ENCODE results near the gene GIMAP6. TPM values are rescaled to one million over a fixed set of nuclear protein-coding genes. Genes with fewer than 3 reads are reported as not detected.
"Not testable (repeated sequence)": the region's sequence is repeated elsewhere in the genome, so short reads cannot be mapped to it uniquely, and the experiment has no call there.

The GIMAP6 gene
- total and polyA plus RNA-seq, 7 donors = 8.2 to 21.8 (median 11.6) TPM

DNA sequence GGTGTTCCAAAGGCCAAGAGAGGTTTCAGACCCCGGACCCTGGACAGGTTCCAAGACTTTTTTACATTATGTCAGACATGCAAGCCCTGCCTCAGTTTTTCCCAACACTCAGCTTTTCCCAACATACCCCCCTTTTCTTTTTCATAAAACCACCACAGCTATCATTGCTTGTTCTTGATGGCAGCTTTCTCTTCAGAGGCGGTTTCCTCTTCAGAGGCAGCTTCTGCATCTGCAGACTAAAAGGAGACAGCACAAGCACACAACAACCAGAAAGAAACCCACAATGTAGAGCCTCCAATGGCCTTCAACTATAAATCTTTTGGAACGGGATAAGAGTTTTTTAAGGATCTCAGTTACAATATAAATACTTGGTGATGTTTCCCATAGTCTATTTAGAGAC lies 19.3 kb downstream of the GIMAP6 start:
- H3K4me1 ChIP-seq = no peaks in the 10 kb centered on the region
- no peak for DNase-seq
- TF ChIP-seq, protein P1, sequence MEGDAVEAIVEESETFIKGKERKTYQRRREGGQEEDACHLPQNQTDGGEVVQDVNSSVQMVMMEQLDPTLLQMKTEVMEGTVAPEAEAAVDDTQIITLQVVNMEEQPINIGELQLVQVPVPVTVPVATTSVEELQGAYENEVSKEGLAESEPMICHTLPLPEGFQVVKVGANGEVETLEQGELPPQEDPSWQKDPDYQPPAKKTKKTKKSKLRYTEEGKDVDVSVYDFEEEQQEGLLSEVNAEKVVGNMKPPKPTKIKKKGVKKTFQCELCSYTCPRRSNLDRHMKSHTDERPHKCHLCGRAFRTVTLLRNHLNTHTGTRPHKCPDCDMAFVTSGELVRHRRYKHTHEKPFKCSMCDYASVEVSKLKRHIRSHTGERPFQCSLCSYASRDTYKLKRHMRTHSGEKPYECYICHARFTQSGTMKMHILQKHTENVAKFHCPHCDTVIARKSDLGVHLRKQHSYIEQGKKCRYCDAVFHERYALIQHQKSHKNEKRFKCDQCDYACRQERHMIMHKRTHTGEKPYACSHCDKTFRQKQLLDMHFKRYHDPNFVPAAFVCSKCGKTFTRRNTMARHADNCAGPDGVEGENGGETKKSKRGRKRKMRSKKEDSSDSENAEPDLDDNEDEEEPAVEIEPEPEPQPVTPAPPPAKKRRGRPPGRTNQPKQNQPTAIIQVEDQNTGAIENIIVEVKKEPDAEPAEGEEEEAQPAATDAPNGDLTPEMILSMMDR (IDR thresholded peaks at IDR 0.05) = no peak
- H3K4me3 ChIP-seq = no peak overlapping the region
- no peak for ATAC-seq
- H3K9me3 ChIP-seq = no peaks in the 10 kb centered on the region
- no peak overlapping the region for H3K27ac ChIP-seq
- intact Hi-C loops (cut with DNase I) = no loop called here
- H3K27me3 ChIP-seq (ENCODE audit: insufficient read depth in 3 of 3, low read length in 2 of 3) = no peaks in the 10 kb centered on the region
- 41 to 76% (median 67%) methylated on average over 3 of the region's 3 CpGs for WGBS, 3 donors
- no peaks in the 10 kb centered on the region for H3K36me3 ChIP-seq (ENCODE audit: insufficient read depth in 1 of 2, low read depth in 1 of 2)

DNA sequence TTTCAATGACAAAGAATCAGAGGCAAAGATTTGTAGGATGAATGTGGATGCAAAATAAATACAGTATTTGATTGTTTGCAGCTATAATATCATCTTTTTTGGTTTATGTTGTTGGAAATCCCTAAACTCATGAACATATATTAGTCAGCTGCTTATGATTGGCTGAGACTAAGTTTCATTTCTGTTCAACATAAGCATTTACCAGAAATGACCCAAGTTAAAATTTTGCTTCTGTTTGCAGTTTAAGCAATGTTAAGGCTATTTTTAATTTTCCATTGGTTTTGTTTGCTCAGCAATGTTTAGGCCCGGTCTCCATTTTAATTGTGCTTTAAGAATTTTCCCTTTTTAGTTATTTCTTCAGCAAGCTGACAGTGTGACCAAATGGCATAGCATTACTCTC lies 22.0 kb downstream of the GIMAP6 start:
- no peaks in the 10 kb centered on the region for H3K4me1 ChIP-seq
- DNase-seq (no peak), ATAC-seq (no peak)
- TF ChIP-seq, protein P1 (IDR thresholded peaks at IDR 0.05) = no peak
- H3K27me3 ChIP-seq (ENCODE audit: insufficient read depth in 3 of 3, low read length in 2 of 3) = no peaks in the 10 kb centered on the region
- no peaks in the 10 kb centered on the region for H3K36me3 ChIP-seq (ENCODE audit: insufficient read depth in 1 of 2, low read depth in 1 of 2)
- no peak overlapping the region for H3K4me3 ChIP-seq
- WGBS, 3 donors = 69 to 80% (median 79%) methylated on average over 1 of the region's 1 CpG
- intact Hi-C loops (cut with DNase I) = no loop called here
- no peak overlapping the region for H3K27ac ChIP-seq
- no peaks in the 10 kb centered on the region for H3K9me3 ChIP-seq

DNA sequence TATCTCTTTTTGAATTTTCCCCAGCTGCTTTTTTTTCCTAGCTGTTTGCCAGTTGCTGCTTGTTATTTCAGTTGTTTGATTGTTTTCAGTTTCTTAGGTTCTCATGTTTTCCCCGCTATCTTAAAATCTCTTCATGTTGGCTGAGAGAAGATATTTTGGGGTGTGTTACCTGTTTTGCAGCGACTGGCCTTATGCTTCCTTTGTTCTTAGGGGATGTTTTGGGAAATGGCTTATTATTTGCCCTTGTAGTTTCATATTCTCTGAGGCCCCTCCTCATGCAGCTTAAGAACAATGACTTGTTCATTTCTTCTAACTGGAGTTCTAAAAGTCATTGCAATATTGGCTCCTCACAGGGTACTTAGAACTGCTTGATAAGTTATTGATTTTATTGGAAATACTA lies 28.6 kb downstream of the GIMAP6 start:
- ATAC-seq; DNase-seq; H3K9me3 ChIP-seq; intact Hi-C loops (cut with DNase I); H3K4me1 ChIP-seq; H3K27ac ChIP-seq; H3K36me3 ChIP-seq (ENCODE audit: insufficient read depth in 1 of 2, low read depth in 1 of 2); H3K27me3 ChIP-seq (ENCODE audit: insufficient read depth in 3 of 3, low read length in 2 of 3); H3K4me3 ChIP-seq: not testable (repeated sequence)
- WGBS, 3 donors = 60 to 65% (median 61%) methylated on average over 2 of the region's 2 CpGs

DNA sequence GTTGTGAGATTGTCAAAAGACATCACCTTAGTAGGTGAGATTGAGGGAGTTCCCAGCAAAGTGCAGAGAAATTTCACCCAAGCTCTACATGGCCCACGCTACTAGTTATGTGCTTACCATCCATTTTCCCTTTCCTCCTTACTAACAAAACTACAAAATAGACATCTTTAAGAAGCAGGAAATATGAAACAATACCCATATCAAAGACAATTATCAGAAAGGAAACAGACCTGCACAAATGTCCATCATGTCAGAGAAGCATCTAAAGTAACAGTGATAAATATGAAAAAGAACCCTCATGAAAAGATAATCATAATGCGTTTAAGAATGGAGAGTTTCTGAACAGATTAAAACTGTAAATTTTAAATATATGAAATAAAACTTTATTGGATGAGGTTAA lies 36.8 kb downstream of the GIMAP6 start:
- Histone ChIP-seq H3K9me3 (no peaks in the 10 kb centered on the region), H3K4me3 (no peak overlapping the region), H3K27me3 (ENCODE audit: insufficient read depth in 3 of 3, low read length in 2 of 3) (no peaks in the 10 kb centered on the region), H3K4me1 (no peaks in the 10 kb centered on the region), H3K36me3 (ENCODE audit: insufficient read depth in 1 of 2, low read depth in 1 of 2) (no peaks in the 10 kb centered on the region), H3K27ac (no peak overlapping the region)
- TF ChIP-seq, protein P1 (IDR thresholded peaks at IDR 0.05) = no peak
- no peak for ATAC-seq
- DNase-seq = no peak
- WGBS, 3 donors = 68 to 78% (median 72%) methylated on average over 2 of the region's 2 CpGs
- intact Hi-C loops (cut with DNase I) = no loop called here

DNA sequence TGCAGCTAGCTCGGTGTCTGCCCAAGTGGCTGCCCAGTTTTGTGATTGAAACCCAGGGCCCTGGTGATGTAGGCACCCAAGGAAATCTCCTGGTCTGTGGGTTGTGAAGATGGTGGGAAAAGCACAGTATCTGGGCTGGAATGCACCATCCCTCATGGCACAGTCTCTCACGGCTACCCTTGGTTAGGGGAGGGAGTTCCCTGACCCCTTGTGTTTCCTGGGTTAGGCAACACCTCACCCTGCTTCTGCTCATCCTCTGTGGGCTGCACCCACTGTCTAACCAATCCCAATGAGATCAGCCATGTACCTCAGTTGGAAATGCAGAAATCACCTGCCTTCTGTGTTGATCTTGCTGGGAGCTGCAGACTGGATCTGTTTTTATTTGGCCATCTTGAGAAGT lies 37.4 kb downstream of the GIMAP6 start:
- Histone ChIP-seq H3K36me3 (ENCODE audit: insufficient read depth in 1 of 2, low read depth in 1 of 2) (no peaks in the 10 kb centered on the region), H3K27ac (no peak overlapping the region), H3K27me3 (ENCODE audit: insufficient read depth in 3 of 3, low read length in 2 of 3) (no peaks in the 10 kb centered on the region), H3K4me1 (no peaks in the 10 kb centered on the region), H3K9me3 (no peaks in the 10 kb centered on the region), H3K4me3 (no peak overlapping the region)
- TF ChIP-seq, protein P1 (IDR thresholded peaks at IDR 0.05) = no peak
- ATAC-seq (no peak), DNase-seq (no peak)
- 76 to 90% (median 78%) methylated on average over 2 of the region's 2 CpGs for WGBS, 3 donors
- intact Hi-C loops (cut with DNase I) = no loop called here

Data from psoas muscle (tissue), 8 donors.